GM10266 (cell line): ENCODE results near the gene HCAR2.

ENCODE experiments used
- DNase-seq: peaks from one replicate; pipeline ENCODE4 v3.0.0; 2012; ENCODE audit errors: extremely low spot score
- CTCF ChIP-seq: IDR thresholded peaks from 2 replicates; pipeline ENCODE4 v1.5.1; 2012; ENCODE audit warnings: mild to moderate bottlenecking, low read depth; ENCODE audit not compliant: control insufficient read depth, insufficient read depth; ENCODE audit errors: missing control alignments

HCAR2 gene

DNA sequence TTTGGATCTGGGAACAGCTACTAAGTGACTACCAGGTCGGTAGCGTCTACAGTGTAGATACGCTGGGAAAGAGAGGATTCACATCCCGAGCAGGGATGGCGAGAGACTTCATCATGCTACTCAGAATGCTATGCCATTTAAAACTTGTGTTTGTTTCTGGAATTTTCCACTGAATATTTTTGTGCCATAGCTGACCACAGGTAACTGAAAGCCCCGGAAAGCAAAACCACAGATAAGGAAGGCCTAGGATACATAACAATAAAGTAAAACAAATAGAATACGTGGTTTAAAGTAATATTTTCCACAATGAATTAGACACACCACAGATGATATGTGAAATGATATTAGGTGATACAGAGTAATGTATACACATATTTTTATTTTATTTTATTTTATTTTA, 35.4 kb upstream of the HCAR2 start:
- no peak for DNase-seq
- TF ChIP-seq CTCF = no peak

- no peak for TF ChIP-seq CTCF
- DNase-seq = no peak
These were observed 29.5 kb upstream of the HCAR2 start for GRCh38 chr12:122732611-122733010.

DNA sequence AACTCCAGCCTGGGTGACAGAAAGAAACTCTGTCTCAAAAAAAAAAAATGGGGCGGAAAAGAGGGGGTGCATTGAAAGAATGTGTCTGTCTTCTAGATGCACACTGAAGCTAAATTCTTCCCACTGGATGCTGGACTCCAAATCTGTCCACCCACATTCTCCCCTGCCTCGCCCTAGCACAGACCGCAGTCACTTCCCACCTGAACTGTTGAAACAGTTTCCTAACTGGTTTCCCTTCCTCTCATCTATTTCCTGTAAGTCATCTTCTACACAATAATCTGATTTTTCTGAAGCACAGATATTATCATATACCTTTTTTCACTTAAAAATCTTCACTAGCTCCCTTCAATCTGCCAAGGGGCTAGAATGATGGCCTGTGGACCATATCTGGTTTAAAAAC, 29.0 kb upstream of the HCAR2 start:
- no peak for TF ChIP-seq CTCF
- no peak for DNase-seq

GRCh38 chr12:122730215-122731014, 27.3 kb upstream of the HCAR2 start, which contains the start of gene HCAR1:
HCAR1 (minus strand) TSS chr12:122730844; CDS start chr12:122730339, 505 bp downstream.
- TF ChIP-seq CTCF = no peak
- no peak for DNase-seq

DNA sequence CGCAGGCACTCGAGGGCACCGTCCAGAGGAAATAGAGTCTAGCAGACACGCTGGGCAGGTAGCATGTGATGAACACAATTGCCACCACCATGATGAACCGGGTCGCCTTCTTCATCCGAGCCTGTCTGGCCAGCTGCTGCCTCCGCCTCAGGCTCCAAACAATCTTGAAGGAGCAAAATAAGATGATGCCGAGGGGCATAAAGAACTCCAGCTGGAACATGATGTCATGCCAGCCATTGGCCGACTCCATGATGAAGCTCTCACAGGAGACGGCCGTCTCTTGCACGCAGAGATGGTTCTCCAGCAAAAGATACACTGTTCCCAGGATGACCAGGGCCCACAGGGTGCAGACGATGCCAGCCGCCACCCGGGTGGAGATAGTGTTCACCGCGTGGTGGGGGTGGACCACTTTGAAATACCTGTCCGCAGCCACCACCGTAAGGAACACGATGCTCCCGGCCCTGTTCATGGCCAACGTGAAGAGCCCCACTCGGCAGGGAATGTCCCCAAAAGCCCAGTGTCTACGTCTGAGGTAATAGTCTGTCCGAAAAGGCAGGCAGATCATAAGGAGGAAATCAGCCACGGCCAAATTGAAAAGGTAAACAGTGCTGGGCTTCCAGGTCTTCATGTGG, 26.5 kb upstream of the HCAR2 start:
- no peak for DNase-seq
- TF ChIP-seq CTCF = no peak

- DNase-seq = no peak
- no peak for TF ChIP-seq CTCF
These were observed 23.0 kb upstream of the HCAR2 start for GRCh38 chr12:122726080-122726558.
